ENCODE results near the gene THEM4.

DNA sequence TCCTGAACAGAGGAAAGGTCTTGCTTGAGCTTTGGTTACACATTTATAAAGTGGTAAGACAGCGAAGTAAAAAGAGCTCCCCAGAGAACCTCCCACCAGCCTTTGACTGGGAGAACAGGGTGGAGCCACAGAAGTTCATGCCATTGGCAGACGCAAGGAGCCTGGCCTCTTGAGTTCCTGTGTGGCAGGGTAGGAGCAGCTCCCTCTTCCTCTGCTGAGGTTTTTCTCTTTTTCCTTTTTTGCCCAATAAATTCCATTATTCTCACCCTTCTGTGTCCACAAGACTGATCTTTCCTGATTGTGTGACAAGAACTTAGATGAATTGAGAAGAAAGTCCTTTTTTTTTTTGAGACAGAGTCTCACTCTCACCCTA is 4.3 kb downstream of the THEM4 start:
- TF ChIP-seq GATA2 (IDR thresholded peaks at IDR 0.05; ENCODE audit: low read depth, low read length): no peak
- no peak for TF ChIP-seq GATA3 (IDR thresholded peaks at IDR 0.05; ENCODE audit: low read depth, low read length)
